ENCODE data around the gene FAM47E. TPM values are rescaled to one million over a fixed set of nuclear protein-coding genes. Genes with fewer than 3 reads are reported as not detected.

The FAM47E gene
- total RNA-seq, 2 experiments from 2014 or later = 0.34 to 0.74 TPM

DNA sequence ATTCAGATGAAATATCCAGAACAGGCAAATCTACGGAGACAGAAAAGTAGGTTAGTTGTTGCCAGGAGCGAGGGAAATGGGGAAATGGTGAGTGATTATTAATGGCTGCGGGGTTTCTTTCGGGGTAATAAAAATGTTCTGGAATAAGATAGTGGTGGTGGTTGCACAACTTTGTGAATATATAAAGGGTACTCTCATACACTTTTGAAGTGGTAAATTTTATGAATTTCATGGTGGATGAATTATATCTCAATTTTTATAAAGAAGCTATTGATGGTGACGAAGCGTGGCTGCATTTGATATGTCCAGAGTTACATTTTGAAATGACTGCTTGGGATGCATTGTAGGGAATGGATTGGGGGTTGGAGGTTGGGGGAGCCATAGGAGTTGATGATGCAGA lies 16.3 kb downstream of the FAM47E start:
- Histone ChIP-seq H3K9me3 (ENCODE audit: control insufficient read depth in 1 of 2, insufficient read depth in 1 of 2, low read length in 2 of 2) (no peaks in the 10 kb centered on the region), H3K36me3 (ENCODE audit: insufficient read depth, low read length) (no peaks in the 10 kb centered on the region), H3K27me3 (ENCODE audit: control insufficient read depth in 1 of 2, insufficient read depth in 2 of 2, low read length in 2 of 2) (no peaks in the 10 kb centered on the region), H3K4me3 (ENCODE audit: low read length) (no peak overlapping the region), H3K4me1 (ENCODE audit: insufficient read depth, low read length) (no peaks in the 10 kb centered on the region), H3K27ac (ENCODE audit: low read depth in 1 of 2, low read length in 2 of 2) (no peak overlapping the region)
- H3K27me3 Mint-ChIP-seq = no peaks in the 10 kb centered on the region
- H3K4me3 Mint-ChIP-seq = no peak overlapping the region
- no peaks in the 10 kb centered on the region for H3K4me1 Mint-ChIP-seq (ENCODE audit: low read depth)
- TF ChIP-seq, protein P1, sequence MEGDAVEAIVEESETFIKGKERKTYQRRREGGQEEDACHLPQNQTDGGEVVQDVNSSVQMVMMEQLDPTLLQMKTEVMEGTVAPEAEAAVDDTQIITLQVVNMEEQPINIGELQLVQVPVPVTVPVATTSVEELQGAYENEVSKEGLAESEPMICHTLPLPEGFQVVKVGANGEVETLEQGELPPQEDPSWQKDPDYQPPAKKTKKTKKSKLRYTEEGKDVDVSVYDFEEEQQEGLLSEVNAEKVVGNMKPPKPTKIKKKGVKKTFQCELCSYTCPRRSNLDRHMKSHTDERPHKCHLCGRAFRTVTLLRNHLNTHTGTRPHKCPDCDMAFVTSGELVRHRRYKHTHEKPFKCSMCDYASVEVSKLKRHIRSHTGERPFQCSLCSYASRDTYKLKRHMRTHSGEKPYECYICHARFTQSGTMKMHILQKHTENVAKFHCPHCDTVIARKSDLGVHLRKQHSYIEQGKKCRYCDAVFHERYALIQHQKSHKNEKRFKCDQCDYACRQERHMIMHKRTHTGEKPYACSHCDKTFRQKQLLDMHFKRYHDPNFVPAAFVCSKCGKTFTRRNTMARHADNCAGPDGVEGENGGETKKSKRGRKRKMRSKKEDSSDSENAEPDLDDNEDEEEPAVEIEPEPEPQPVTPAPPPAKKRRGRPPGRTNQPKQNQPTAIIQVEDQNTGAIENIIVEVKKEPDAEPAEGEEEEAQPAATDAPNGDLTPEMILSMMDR (IDR thresholded peaks at IDR 0.05) = no peak
- no peaks in the 10 kb centered on the region for H3K36me3 Mint-ChIP-seq (ENCODE audit: low read depth)
- ATAC-seq (ENCODE audit: poor library complexity) (no peak), DNase-seq (no peak)
- intact Hi-C loops (cut with DNase I, micrococcal nuclease) = no loop called here
- H3K27ac Mint-ChIP-seq = no peak overlapping the region
- ChIA-PET CTCF (no interaction called here), POLR2A (interaction anchor here (0.6 kb wide), 1 partner anchor 912 kb away, joined by 3 read pairs; no protein-coding TSS in a partner anchor)
- no peaks in the 10 kb centered on the region for H3K9me3 Mint-ChIP-seq

DNA sequence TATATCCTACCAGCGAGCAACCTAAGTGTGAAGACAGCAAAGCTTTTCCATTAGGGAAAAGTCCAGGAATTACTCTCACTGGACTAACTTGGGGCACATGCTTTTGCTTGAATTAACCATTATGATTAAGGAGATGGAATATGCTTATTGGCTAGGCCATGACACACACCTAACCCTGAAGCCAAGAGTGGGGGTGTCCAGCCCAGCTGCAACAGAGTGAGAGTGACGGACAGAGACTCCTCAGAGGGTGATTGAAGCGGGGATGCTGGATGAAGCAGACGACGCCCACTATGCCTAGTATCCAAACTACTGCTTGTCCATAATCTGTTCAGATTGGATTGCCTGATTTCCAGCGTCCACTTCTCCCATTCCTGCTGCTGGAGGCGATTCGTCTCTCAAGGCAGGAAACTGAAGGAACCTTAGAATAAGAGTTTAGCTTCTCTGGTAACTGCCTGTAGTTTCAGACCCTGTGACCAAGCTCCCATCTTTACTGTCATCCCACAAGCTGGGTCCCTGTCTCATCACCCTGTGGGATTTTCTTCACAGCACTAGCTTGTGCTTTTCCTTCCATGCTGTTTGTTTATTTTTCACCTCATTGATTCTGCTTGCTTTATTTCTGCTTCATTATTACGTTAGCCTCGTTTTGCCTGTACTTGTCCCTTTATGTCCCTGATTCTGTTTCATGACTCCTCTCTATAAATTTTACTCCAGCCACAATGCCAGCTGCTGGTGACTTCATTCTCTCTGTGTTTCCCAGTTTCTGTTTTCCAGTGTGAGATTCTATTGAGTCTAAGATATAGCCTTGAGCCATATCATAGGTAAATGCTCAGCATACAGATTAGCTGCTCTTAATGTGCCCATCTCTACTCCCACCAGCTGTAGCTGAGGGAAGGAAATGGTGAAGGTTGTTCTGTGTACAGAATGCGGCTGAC lies 19.0 kb downstream of the FAM47E start:
- Histone ChIP-seq H3K4me3 (ENCODE audit: low read length) (no peak overlapping the region), H3K4me1 (ENCODE audit: insufficient read depth, low read length) (no peaks in the 10 kb centered on the region), H3K27me3 (ENCODE audit: control insufficient read depth in 1 of 2, insufficient read depth in 2 of 2, low read length in 2 of 2) (peaks cover 0 to 1% of the 10 kb centered on the region in 2 experiments), H3K9me3 (ENCODE audit: control insufficient read depth in 1 of 2, insufficient read depth in 1 of 2, low read length in 2 of 2) (no peaks in the 10 kb centered on the region), H3K27ac (ENCODE audit: low read depth in 1 of 2, low read length in 2 of 2) (no peak overlapping the region), H3K36me3 (ENCODE audit: insufficient read depth, low read length) (no peaks in the 10 kb centered on the region)
- Mint-ChIP-seq H3K27me3 (no peaks in the 10 kb centered on the region), H3K4me1 (ENCODE audit: low read depth) (no peaks in the 10 kb centered on the region), H3K9me3 (no peaks in the 10 kb centered on the region), H3K27ac (no peak overlapping the region), H3K4me3 (no peak overlapping the region), H3K36me3 (ENCODE audit: low read depth) (no peaks in the 10 kb centered on the region)
- CTCF ChIA-PET = interaction anchor here (1.7 kb wide), 1 partner anchor 11 kb away, joined by 5 read pairs; no protein-coding TSS in a partner anchor
- POLR2A ChIA-PET = no interaction called here
- DNase-seq (no peak), ATAC-seq (ENCODE audit: poor library complexity) (no peak)
- TF ChIP-seq, protein P1 (IDR thresholded peaks at IDR 0.05) = no peak
- intact Hi-C loops (cut with DNase I, micrococcal nuclease) = loop anchor here in 1 of 2 experiments (10.0 kb wide), 1 partner anchor 234 kb away; no protein-coding TSS in a partner anchor

DNA sequence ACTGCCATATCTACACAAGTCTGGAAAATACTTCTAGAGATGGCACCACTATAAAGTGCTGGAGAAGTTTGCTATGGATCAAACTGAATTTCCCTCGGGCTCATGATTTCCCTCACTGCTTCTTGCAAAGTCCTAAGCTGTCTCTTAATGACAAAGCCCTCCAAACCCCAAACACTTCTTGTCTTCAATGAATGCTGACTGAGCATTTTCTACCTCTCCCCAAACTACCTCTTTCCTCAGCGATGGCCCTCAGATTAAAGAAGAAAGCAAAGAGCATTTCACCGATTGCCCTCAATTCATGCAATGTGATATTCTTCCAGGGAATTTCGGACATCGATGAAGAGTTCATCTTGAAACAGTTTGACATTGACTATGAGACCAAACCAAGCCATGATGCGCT lies 19.7 kb downstream of the FAM47E start:
- no peaks in the 10 kb centered on the region for H3K4me1 Mint-ChIP-seq (ENCODE audit: low read depth)
- no peaks in the 10 kb centered on the region for H3K36me3 ChIP-seq (ENCODE audit: insufficient read depth, low read length)

More for the DNA sequence above, 19.7 kb downstream of the FAM47E start:
- ATAC-seq (ENCODE audit: poor library complexity) (no peak), DNase-seq (no peak)
- Histone ChIP-seq H3K27ac (ENCODE audit: low read depth in 1 of 2, low read length in 2 of 2) (no peak overlapping the region), H3K4me3 (ENCODE audit: low read length) (no peak overlapping the region), H3K27me3 (ENCODE audit: control insufficient read depth in 1 of 2, insufficient read depth in 2 of 2, low read length in 2 of 2) (peaks cover 0 to 5% of the 10 kb centered on the region in 2 experiments), H3K9me3 (ENCODE audit: control insufficient read depth in 1 of 2, insufficient read depth in 1 of 2, low read length in 2 of 2) (no peaks in the 10 kb centered on the region), H3K4me1 (ENCODE audit: insufficient read depth, low read length) (no peaks in the 10 kb centered on the region)
- no peaks in the 10 kb centered on the region for H3K36me3 Mint-ChIP-seq (ENCODE audit: low read depth)
- intact Hi-C loops (cut with DNase I, micrococcal nuclease) = loop anchor here in 1 of 2 experiments (10.0 kb wide), 1 partner anchor 234 kb away; no protein-coding TSS in a partner anchor
- no peak overlapping the region for H3K27ac Mint-ChIP-seq
- ChIA-PET POLR2A (no interaction called here), CTCF (no interaction called here)
- H3K4me3 Mint-ChIP-seq = no peak overlapping the region
- no peaks in the 10 kb centered on the region for H3K9me3 Mint-ChIP-seq
- TF ChIP-seq, protein P1 (IDR thresholded peaks at IDR 0.05) = no peak
- H3K27me3 Mint-ChIP-seq = no peaks in the 10 kb centered on the region

All from CD4-positive, alpha-beta T cell (primary cell).